ENCODE data around the gene KCNJ12. TPM values are rescaled to one million over a fixed set of nuclear protein-coding genes. Genes with fewer than 3 reads are reported as not detected.
"Not testable (repeated sequence)": the region's sequence is repeated elsewhere in the genome, so short reads cannot be mapped to it uniquely, and the experiment has no call there.

Gene KCNJ12
- 1 to 10 TPM; 6.8 to 7.2 (median 7.0) TPM for polyA plus RNA-seq (ENCODE audit: insufficient read length in 3 of 3)
- long read RNA-seq, donor 1, full-length matches to known transcripts, result 2 of 2 reads
- long read RNA-seq, donor 1, partial matches to known transcripts, result 0 of 2 reads
- long read RNA-seq, donor 1, other reads (novel, unspliced or antisense), result 0 of 2 reads
- long read RNA-seq, donor 2, full-length matches to known transcripts, result 3 of 3 reads
- long read RNA-seq, donor 2, partial matches to known transcripts, result 0 of 3 reads
- long read RNA-seq, donor 2, other reads (novel, unspliced or antisense), result 0 of 3 reads
- long read RNA-seq, donor 3, full-length matches to known transcripts, result 1 of 1 reads
- long read RNA-seq, donor 3, partial matches to known transcripts, result 0 of 1 reads
- long read RNA-seq, donor 3, other reads (novel, unspliced or antisense), result 0 of 1 reads
- long read RNA-seq, donor 4, full-length matches to known transcripts, result 1 of 1 reads
- long read RNA-seq, donor 4, partial matches to known transcripts, result 0 of 1 reads
- long read RNA-seq, donor 4, other reads (novel, unspliced or antisense), result 0 of 1 reads
- long read RNA-seq, donor 5, full-length matches to known transcripts, result 3 of 3 reads
- long read RNA-seq, donor 5, partial matches to known transcripts, result 0 of 3 reads
- long read RNA-seq, donor 5, other reads (novel, unspliced or antisense), result 0 of 3 reads
- long read RNA-seq, donor 6, full-length matches to known transcripts, result 4 of 4 reads
- long read RNA-seq, donor 6, partial matches to known transcripts, result 0 of 4 reads
- long read RNA-seq, donor 6, other reads (novel, unspliced or antisense), result 0 of 4 reads
- long read RNA-seq, donor 7, full-length matches to known transcripts, result 2 of 2 reads
- long read RNA-seq, donor 7, partial matches to known transcripts, result 0 of 2 reads
- long read RNA-seq, donor 7, other reads (novel, unspliced or antisense), result 0 of 2 reads
- long read RNA-seq, donor 8, result 0 reads
- long read RNA-seq, donor 9, full-length matches to known transcripts, result 3 of 3 reads
- long read RNA-seq, donor 9, partial matches to known transcripts, result 0 of 3 reads
- long read RNA-seq, donor 9, other reads (novel, unspliced or antisense), result 0 of 3 reads
- long read RNA-seq, donor 10, full-length matches to known transcripts, result 1 of 1 reads
- long read RNA-seq, donor 10, partial matches to known transcripts, result 0 of 1 reads
- long read RNA-seq, donor 10, other reads (novel, unspliced or antisense), result 0 of 1 reads
- long read RNA-seq, donor 11, result 0 reads
- long read RNA-seq, donor 12, full-length matches to known transcripts, result 2 of 2 reads
- long read RNA-seq, donor 12, partial matches to known transcripts, result 0 of 2 reads
- long read RNA-seq, donor 12, other reads (novel, unspliced or antisense), result 0 of 2 reads
- long read RNA-seq, donor 13, full-length matches to known transcripts, result 2 of 2 reads
- long read RNA-seq, donor 13, partial matches to known transcripts, result 0 of 2 reads
- long read RNA-seq, donor 13, other reads (novel, unspliced or antisense), result 0 of 2 reads
- long read RNA-seq, donor 14, result 0 reads
- long read RNA-seq, donor 15, result 0 reads
- long read RNA-seq, donor 16, full-length matches to known transcripts, result 2 of 2 reads
- long read RNA-seq, donor 16, partial matches to known transcripts, result 0 of 2 reads
- long read RNA-seq, donor 16, other reads (novel, unspliced or antisense), result 0 of 2 reads

- DNase-seq, result no peak
These were observed at the start of gene KCNJ12 for GRCh38 chr17:21376081-21376758. Gene KCNJ12 (plus strand): TSS chr17:21376357. CDS start chr17:21415343, 38,986 bp downstream.

- not testable (repeated sequence) for DNase-seq
These were observed 48.2 kb upstream of the KCNJ12 start for GRCh38 chr17:21327921-21328320.

DNA sequence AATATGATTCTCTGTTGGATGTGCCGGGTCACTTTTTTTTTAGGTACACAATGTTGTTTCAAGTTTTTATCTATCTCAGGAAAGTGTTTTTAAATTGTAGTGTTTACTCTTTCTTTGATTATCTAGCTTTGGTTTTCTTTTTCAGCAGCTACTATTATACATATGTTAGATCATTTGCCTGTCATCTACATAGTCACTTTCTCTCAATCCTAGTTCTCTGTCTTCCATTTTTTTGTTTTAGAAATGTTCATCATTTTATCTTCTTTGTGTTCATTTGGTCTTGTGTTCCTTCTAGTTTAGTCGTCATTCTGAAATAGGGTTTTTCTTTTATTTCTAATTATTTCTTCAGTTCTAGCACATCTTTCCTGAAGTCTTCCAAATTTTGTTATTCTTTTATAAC lies 47.4 kb upstream of the KCNJ12 start:
- not testable (repeated sequence) for DNase-seq

DNA sequence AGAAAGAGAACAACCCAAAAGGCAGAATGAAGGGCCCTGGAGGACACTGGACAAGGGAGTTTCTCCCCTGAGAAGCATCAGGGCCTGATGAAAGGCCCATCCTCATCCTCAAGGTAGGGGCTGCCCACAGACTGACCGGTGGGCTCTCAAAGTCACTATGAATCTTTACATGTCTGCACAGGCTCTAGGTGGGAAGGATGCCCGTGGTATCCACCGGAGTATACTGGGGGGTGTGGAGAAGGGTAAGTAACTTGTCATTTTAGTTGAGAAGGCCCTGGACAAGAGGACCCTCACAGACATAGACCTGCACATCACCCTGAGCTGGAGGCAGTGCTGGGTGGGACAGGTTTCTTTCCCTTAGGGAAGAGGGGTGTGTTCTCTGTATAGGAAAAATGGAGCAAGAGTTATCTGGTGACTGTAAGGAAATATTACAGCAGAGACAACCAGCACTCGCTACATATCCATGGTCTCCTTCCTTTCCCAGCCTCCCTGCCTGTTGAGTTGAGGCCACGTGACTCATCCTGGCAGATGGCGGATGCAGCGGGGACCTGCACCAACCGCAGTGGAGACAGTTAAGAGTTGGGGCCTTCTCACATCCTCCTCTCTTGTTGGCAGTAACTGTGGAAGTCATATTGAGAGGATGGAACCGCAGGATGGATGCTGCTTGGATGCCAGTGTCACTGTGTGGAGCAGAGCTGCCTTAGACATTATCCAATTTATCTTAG lies 45.6 kb upstream of the KCNJ12 start:
- no peak for DNase-seq

DNA sequence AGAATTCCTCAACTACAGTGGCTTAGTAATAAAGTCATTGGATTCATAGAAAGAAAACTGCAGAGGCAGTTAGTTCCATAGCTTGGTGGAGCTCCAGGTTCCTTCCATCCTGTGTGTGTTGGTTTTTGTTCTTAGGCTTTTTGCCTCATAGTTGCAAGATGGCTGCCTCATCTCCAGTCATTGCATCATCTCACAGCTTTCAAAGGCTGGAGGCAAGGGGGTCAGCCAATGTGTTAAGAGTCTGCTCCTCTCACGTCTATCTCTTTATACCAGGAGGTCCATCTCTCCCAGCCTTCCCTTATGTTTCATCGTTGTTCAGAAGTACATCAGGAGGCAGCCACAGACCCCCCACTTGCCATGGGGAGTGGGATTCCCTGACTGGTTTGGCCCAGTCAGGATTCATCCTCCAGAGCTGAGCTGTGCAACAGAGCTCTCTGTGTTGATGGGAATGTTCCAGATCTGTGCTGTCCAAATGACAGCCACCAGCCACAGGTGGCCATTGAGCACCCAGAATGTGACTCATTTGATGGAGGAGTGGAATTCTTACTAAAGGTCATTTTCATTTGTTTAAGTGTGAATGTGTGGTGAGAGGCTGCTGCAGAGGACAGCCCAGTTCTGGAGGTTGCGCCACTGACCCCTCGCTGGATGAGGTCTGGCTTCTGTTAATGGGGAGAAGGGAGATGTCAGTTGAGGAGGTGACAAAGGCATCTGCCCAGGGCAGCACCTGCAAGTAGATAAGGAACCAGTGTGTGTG lies 39.4 kb upstream of the KCNJ12 start:
- not testable (repeated sequence) for DNase-seq

DNA sequence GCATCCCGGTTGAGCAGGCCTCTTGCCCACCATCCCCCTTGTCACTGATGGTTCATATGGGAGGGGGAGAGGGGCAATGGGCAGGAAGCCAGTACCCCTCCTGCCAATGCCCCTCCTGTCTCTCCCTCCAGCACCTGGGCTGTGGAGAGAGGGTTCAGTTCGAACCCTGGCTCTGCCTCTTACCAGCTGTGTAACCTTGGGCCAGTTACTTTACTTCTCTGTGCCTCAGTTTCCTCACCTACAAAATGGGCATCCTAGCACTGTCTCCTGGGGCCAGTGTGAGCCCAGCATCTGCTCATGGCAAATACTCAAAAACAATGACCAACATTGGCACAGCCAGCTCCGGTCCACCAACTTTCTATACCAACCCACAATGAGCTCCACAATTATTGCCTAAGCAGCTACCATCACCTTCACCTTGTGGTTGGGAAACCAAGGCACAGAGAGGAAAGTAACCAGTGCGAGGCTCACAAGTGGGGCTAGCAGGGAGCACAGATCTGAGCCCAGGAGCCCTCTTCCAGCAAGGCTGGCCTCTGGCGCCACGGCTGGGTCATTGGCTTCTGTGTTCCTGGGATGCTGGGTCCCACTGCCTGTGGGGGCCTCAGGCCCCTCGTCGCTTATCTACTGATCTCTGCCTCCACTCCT lies 38.1 kb upstream of the KCNJ12 start:
- not testable (repeated sequence) for DNase-seq

GRCh38 chr17:21339011-21339410 lies 37.1 kb upstream of the KCNJ12 start:
- DNase-seq, result no peak

DNA sequence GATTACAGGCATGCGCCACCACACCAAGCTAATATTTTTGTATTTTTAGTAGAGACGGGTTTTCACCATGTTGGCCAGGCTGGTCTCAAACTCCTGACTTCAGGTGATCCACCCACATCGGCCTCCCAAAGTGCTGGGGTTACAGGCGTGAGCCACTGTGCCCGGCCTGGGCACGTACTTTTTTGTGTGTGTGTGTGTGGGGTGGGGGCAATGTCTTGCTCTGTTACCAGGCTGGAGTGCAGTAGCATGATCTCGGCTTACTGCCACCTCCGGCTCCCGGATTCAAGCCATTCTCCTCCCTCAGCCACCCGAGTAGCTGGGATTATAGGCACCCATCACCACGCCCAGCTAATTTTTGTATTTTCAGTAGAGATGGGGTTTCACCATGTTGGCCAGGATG lies 36.6 kb upstream of the KCNJ12 start:
- not testable (repeated sequence) for DNase-seq

GRCh38 chr17:21340407-21340806 lies 35.8 kb upstream of the KCNJ12 start:
- not testable (repeated sequence) for DNase-seq

DNA sequence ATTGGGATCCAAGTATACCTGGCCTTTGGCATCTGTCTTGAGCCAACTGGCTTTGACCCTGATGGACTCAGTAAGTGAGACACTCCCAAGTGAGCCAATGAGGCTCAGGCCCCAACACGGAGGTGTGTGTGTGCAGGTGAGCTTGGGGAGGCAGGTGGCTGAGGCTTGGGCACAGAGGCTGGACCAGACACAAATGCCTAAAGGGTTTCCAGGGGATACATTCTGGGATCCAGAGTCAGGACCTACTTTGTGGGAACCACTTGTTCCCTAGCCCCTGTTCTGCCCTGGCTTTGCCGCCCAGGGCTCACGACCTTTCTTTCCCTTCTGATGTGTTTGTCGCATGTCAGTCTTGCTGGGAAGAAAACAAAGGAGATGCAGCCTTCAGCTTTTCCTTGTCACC lies 34.9 kb upstream of the KCNJ12 start:
- DNase-seq, result not testable (repeated sequence)

- not testable (repeated sequence) for DNase-seq
These were observed 34.1 kb upstream of the KCNJ12 start for GRCh38 chr17:21341925-21342540.

GRCh38 chr17:21343061-21343949 lies 32.9 kb upstream of the KCNJ12 start:
- not testable (repeated sequence) for DNase-seq

- not testable (repeated sequence) for DNase-seq
These were observed 31.4 kb upstream of the KCNJ12 start for GRCh38 chr17:21344801-21345200.

GRCh38 chr17:21345236-21345635 lies 30.9 kb upstream of the KCNJ12 start:
- DNase-seq, result no peak

DNA sequence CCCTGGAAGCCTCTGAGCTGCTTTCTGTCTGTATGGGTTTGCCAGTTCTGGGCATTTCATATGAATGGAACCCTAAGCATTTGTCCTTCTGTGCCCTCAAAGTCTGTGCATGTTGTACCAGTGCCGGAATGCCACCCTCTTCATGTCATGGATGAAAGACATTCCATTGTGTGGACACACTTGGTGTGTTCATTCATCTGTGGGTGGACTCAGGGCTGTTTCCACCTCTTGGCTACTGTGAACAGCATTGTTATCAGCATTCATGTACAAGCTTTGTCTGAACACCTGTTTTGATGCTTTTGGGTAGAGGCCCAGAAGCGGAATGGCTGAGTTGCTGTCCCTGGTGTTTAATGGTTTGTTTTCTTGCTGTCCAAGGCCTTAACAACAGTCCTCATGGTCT lies 30.1 kb upstream of the KCNJ12 start:
- DNase-seq, result not testable (repeated sequence)

DNA sequence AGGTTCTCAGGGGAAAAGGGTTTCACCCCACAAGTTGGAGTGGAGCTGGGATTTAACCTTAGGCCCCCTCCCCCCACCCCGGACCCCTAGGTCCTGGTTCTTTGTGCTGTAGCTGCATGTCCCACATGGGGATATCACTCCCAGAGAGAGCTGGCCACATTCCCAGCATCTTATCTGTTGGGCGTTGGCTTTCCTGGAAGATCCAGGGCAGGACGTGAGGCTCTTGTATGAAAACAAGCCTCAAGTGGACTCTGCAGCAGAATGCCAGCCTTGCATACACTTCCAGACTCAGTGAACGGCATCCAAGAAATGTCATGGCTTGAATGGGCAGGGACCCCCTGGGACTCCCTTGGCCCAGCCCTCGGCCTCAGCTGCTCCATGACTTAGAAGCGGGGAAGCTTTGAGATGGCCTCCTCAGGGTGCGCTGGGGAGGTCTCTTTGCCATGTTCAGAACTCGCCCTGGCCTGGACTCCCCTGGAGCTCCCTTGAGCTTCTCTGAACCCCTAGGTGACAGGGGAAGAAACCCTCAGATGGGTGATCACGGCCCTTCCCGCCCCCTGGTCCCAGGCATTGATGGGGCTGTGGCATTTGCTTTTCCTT lies 29.4 kb upstream of the KCNJ12 start:
- DNase-seq, result not testable (repeated sequence)
